Measurements from ENCODE around the gene MAGEB1. TPM values are rescaled to one million over a fixed set of nuclear protein-coding genes. Genes with fewer than 3 reads are reported as not detected.

MAGEB1 gene
- total RNA-seq, 1 donor from 2014 or later, result not detected

- DNase-seq, result no peak
Measured at GRCh38 chrX:30296408-30297254, 49.7 kb downstream of the MAGEB1 start.

GRCh38 chrX:30301208-30301607 is 54.3 kb downstream of the MAGEB1 start:
- peak; percentile 48 for DNase-seq

Other genes with a start within 250 kb of the MAGEB1 start
- not detected for gene MAGEB2, start 31.6 kb upstream of the MAGEB1 start, total RNA-seq
- not detected for gene MAGEB3, start 16.5 kb upstream of the MAGEB1 start, total RNA-seq
- not detected for gene MAGEB4, start 5.1 kb upstream of the MAGEB1 start, total RNA-seq
- not detected for gene NR0B1, start 62.2 kb downstream of the MAGEB1 start, total RNA-seq

Data from tongue (tissue), 2 donors.